HepG2 (cell line): ENCODE measurements around the gene SPOP.

Source experiments
- BHLHE40 ChIP-seq: IDR thresholded peaks from 2 replicates; pipeline ENCODE4 v1.6.1; 2011; ENCODE audit warnings: low read length, improper control_type of control experiment
- MYC ChIP-seq: sonication (generic); formaldehyde crosslinking; IDR thresholded peaks from 2 replicates; pipeline ENCODE4 v1.9.0; 2021; ENCODE audit warnings: missing genetic modification reagents, borderline replicate concordance
- ZNF3 ChIP-seq: IDR thresholded peaks from 2 replicates; pipeline ENCODE4 v1.7.0; 2017; ENCODE audit warnings: inconsistent platforms
- TF ChIP-seq, protein P1 (sequence below): IDR thresholded peaks from 2 replicates; pipeline ENCODE4 v1.6.1; 2016; ENCODE audit warnings: missing biosample characterization, missing genetic modification reagents, low read depth

DNA sequence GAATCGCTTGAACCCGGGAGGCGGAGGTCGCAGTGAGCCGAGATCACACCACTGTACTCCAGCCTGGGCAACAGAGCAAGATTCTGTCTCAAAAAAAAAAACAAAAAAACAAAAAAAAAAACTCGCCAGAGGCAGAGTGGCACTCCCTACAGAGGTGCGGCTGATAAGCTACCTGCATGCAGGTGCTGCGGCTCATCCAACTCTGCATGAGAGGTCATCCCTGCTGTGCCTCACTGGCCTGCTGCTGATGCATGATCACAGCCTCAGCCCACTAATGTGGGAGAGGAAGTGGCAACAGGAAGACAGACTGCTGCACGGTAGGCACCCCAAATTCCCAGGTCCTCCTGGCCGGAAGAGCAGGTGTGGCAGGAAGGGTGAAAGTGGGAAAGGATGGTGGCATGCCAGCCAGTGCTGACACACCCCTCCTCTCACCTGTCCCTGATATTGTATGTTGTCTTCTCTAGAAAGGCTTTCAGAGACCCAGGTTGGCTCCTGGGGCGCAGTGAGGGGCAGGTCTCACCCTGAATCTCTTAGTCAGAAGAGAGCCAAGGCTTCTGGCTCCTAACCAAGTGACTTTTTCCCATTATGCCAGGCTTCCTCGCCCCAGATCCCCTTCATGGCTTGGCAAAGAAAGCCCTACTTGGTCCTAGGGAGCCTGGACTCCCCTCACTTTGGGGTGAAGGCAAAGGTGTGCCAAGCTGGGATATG lies 90.4 kb downstream of the SPOP start:
- TF ChIP-seq MYC (CRISPR knock-in tag) (no peak), ZNF3 (no peak), BHLHE40 (no peak)
- TF ChIP-seq, protein P1, sequence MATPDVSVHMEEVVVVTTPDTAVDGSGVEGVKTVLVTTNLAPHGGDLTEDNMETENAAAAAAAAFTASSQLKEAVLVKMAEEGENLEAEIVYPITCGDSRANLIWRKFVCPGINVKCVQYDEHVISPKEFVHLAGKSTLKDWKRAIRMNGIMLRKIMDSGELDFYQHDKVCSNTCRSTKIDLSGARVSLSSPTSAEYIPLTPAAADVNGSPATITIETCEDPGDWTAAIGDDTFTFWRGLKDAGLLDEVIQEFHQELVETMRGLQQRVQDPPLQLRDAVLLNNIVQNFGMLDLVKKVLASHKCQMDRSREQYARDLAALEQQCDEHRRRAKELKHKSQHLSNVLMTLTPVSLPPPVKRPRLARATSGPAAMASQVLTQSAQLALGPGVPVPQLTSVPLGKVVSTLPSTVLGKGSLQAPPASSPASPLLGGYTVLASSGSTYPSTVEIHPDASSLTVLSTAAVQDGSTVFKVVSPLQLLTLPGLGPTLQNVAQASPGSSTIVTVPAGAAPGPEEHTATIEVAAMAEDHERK (CRISPR knock-in tag) = no peak
